MM.1S (cell line): ENCODE measurements around the gene MTHFD1L.

Experiments used
- DNase-seq: peaks from one replicate; pipeline ENCODE4 v3.0.0-alpha.2; 2015
- H2AFZ ChIP-seq: fragments of 300-600 bp; sonication (generic); 2 replicates; pipeline ENCODE4 v1.6.0; 2016; ENCODE audit warnings: antibody characterized with exemption, low read length
- H3F3A ChIP-seq: fragments of 300-600 bp; sonication (generic); 2 replicates; pipeline ENCODE4 v1.6.1; 2016; ENCODE audit warnings: mild to moderate bottlenecking, antibody characterized with exemption, low read length, moderate library complexity, mixed read lengths; ENCODE audit not compliant: insufficient read depth
- H3K27ac ChIP-seq: fragments of 300-600 bp; sonication (generic); 2 replicates; pipeline ENCODE4 v1.5.1; 2016; ENCODE audit warnings: mild to moderate bottlenecking, low read length
- H3K27me3 ChIP-seq: fragments of 300-600 bp; sonication (generic); replicated peaks from 2 replicates; pipeline ENCODE4 v1.6.0; 2016; ENCODE audit warnings: low read length; ENCODE audit not compliant: insufficient read depth
- H3K36me3 ChIP-seq: fragments of 300-600 bp; sonication (generic); replicated peaks from 2 replicates; pipeline ENCODE4 v1.6.1; 2016; ENCODE audit warnings: mild to moderate bottlenecking, low read length, mixed read lengths; ENCODE audit not compliant: insufficient read depth
- H3K4me1 ChIP-seq: fragments of 300-600 bp; sonication (generic); 2 replicates; pipeline ENCODE4 v1.6.1; 2016; ENCODE audit warnings: low read length, mixed read lengths
- H3K4me2 ChIP-seq: fragments of 300-600 bp; sonication (generic); 2 replicates; pipeline ENCODE4 v1.6.0; 2016; ENCODE audit warnings: low read depth, low read length
- H3K4me3 ChIP-seq: fragments of 300-600 bp; sonication (generic); 2 replicates; pipeline ENCODE4 v1.5.1; 2016; ENCODE audit warnings: low read length, mixed read lengths
- H3K79me2 ChIP-seq: fragments of 300-600 bp; sonication (generic); 2 replicates; pipeline ENCODE4 v1.6.1; 2016; ENCODE audit warnings: mixed run types, low read length, mixed read lengths
- H3K9ac ChIP-seq: fragments of 300-600 bp; sonication (generic); 2 replicates; pipeline ENCODE4 v1.6.1; 2016; ENCODE audit warnings: low read length, mixed read lengths
- H3K9me2 ChIP-seq: fragments of 300-600 bp; sonication (generic); replicated peaks from 2 replicates; pipeline ENCODE4 v1.6.1; 2016; ENCODE audit warnings: mild to moderate bottlenecking, low read length, mixed read lengths; ENCODE audit not compliant: insufficient read depth
- H3K9me3 ChIP-seq: fragments of 300-600 bp; sonication (generic); replicated peaks from 2 replicates; pipeline ENCODE4 v1.6.1; 2016; ENCODE audit warnings: mild to moderate bottlenecking, low read length, mixed read lengths; ENCODE audit not compliant: insufficient read depth
- H4K20me1 ChIP-seq: fragments of 300-600 bp; sonication (generic); 2 replicates; pipeline ENCODE4 v1.6.1; 2016; ENCODE audit warnings: mild to moderate bottlenecking, low read length, moderate library complexity, mixed read lengths; ENCODE audit not compliant: insufficient read depth
- CTCF ChIP-seq: fragments of 300-600 bp; sonication (generic); IDR thresholded peaks from 2 replicates; pipeline ENCODE4 v1.5.1; 2016; ENCODE audit warnings: antibody characterized with exemption, low read length, mixed read lengths
- EZH2 ChIP-seq: fragments of 300-600 bp; sonication (generic); optimal IDR thresholded peaks from 2 replicates; pipeline ENCODE3; 2017; ENCODE audit warnings: low read depth, mild to moderate bottlenecking, antibody characterized with exemption, low read length, mixed read lengths
- EZH2phosphoT487 ChIP-seq: fragments of 300-600 bp; sonication (generic); IDR thresholded peaks from 2 replicates; pipeline ENCODE4 v1.6.1; 2018; ENCODE audit warnings: antibody characterized with exemption, low read length

MTHFD1L gene

GRCh38 chr6:151056230-151056907 lies 190.9 kb downstream of the MTHFD1L start:
- Histone ChIP-seq H3K9me2 (no peaks in the 10 kb centered on the region), H3K4me2 (no peak overlapping the region), H3K36me3 (no peaks in the 10 kb centered on the region), H3K79me2 (no peaks in the 10 kb centered on the region), H3K4me3 (no peak overlapping the region), H3F3A (no peaks in the 10 kb centered on the region), H3K4me1 (no peaks in the 10 kb centered on the region), H3K27ac (no peak overlapping the region), H3K9me3 (no peaks in the 10 kb centered on the region), H4K20me1 (no peaks in the 10 kb centered on the region), H2AFZ (no peak overlapping the region), H3K9ac (no peak overlapping the region), H3K27me3 (no peaks in the 10 kb centered on the region)
- DNase-seq = no peak
- TF ChIP-seq EZH2phosphoT487 = no peak
- TF ChIP-seq EZH2 = no peak
- TF ChIP-seq CTCF = no peak

- Histone ChIP-seq H3K4me2 (no peak overlapping the region), H4K20me1 (no peaks in the 10 kb centered on the region), H3K36me3 (no peaks in the 10 kb centered on the region), H3K27me3 (no peaks in the 10 kb centered on the region), H3K4me3 (no peak overlapping the region), H3K27ac (no peak overlapping the region), H3K9me2 (no peaks in the 10 kb centered on the region), H3K79me2 (no peaks in the 10 kb centered on the region), H3K9ac (no peak overlapping the region), H3F3A (no peaks in the 10 kb centered on the region), H2AFZ (no peak overlapping the region), H3K9me3 (no peaks in the 10 kb centered on the region), H3K4me1 (no peaks in the 10 kb centered on the region)
- DNase-seq = no peak
- TF ChIP-seq EZH2phosphoT487 = no peak
- no peak for TF ChIP-seq EZH2
- no peak for TF ChIP-seq CTCF
These were observed 191.6 kb downstream of the MTHFD1L start for GRCh38 chr6:151057061-151057460.

- H3K4me2 ChIP-seq = no peak overlapping the region
- no peaks in the 10 kb centered on the region for H3K9me2 ChIP-seq
- no peaks in the 10 kb centered on the region for H3K79me2 ChIP-seq
- no peak overlapping the region for H3K27ac ChIP-seq
- no peak overlapping the region for H2AFZ ChIP-seq
- no peak for TF ChIP-seq EZH2phosphoT487
- H3K4me1 ChIP-seq = no peaks in the 10 kb centered on the region
- no peak overlapping the region for H3K9ac ChIP-seq
- H3F3A ChIP-seq = no peaks in the 10 kb centered on the region
- H4K20me1 ChIP-seq = no peaks in the 10 kb centered on the region
- no peaks in the 10 kb centered on the region for H3K36me3 ChIP-seq
- no peaks in the 10 kb centered on the region for H3K27me3 ChIP-seq
- H3K4me3 ChIP-seq = no peak overlapping the region
- no peaks in the 10 kb centered on the region for H3K9me3 ChIP-seq
- DNase-seq = no peak
These were observed 192.7 kb downstream of the MTHFD1L start for GRCh38 chr6:151058021-151058733.

- H3F3A ChIP-seq = no peaks in the 10 kb centered on the region
- H3K9me3 ChIP-seq = no peaks in the 10 kb centered on the region
- H3K79me2 ChIP-seq = no peaks in the 10 kb centered on the region
- no peak for TF ChIP-seq EZH2phosphoT487
- TF ChIP-seq CTCF = no peak
- TF ChIP-seq EZH2 = no peak
- H3K4me1 ChIP-seq = no peaks in the 10 kb centered on the region
- H3K9me2 ChIP-seq = no peaks in the 10 kb centered on the region
- no peak for DNase-seq
- no peaks in the 10 kb centered on the region for H3K27me3 ChIP-seq
- H3K27ac ChIP-seq = no peak overlapping the region
- no peak overlapping the region for H3K9ac ChIP-seq
- H3K4me3 ChIP-seq = no peak overlapping the region
- no peaks in the 10 kb centered on the region for H4K20me1 ChIP-seq
- no peak overlapping the region for H3K4me2 ChIP-seq
- no peak overlapping the region for H2AFZ ChIP-seq
- H3K36me3 ChIP-seq = no peaks in the 10 kb centered on the region
These were observed 194.2 kb downstream of the MTHFD1L start for GRCh38 chr6:151059612-151060095.
